HL-60/S4 (cell line): ENCODE results near the gene DNM3.

Source experiments
- in situ Hi-C: fragments of 300-500 bp; cut with MboI; formaldehyde crosslinking; loops from 2 replicates; pipeline ENCODE4 v1.14.3; 2022; ENCODE audit warnings: low sequenced_read_pairs

The DNM3 gene

GRCh38 chr1:172086137-172086536 lies 244.8 kb downstream of the DNM3 start:
- in situ Hi-C loops = no loop called here

DNA sequence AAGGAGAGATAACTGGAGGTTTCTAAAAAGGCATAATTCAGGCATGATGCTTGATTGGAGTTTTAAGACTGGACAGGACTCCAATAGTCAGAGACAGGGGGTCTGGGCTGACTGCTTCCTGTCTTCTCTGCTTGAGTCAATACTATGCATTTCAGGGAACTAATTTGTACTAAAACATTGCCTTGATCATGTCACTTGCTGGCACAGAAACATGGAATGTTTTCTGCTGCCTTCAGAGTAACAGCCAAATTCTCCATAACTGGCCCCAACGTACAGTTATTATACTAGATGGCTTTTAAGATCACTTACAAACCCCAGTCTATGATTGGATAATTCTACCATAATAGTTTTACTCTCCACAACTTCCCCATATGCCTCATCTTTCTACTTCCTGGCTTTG lies 247.0 kb downstream of the DNM3 start:
- in situ Hi-C loops = no loop called here

DNA sequence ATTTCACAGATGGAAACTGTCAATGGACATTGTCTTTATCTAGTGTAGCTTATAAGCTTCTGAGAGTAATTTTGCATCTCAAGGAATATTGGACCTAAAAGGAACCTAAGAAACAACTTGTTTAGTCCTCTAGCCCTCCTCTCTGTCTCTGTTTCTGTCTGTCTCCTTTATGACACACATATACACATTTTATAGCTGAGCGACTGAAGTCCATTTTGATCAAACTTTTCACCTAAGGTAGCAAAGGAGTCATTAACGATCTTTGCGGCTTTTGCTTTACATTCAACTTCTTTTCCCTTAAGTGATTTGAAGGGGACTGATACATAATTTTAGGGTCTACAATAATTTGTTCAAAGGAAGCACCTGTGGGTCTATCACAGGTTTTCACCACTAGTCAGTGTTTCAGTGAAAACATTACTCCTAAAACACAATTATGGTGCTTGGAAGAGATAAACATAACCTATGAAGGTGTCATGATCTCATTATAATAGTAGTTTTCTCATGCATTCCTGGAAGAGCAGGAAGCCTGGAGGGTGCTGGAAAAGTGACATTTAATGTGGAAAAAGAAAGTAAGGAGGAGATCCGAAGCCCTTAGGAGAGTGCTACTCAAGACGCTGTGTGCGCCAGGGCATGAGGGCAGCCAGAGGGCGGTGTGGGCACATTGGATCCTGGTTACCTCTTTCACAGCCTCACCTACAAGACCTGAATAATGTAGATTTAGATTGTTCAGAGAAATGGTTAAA lies 248.6 kb downstream of the DNM3 start:
- in situ Hi-C loops = no loop called here

GRCh38 chr1:172090511-172090817 lies 249.2 kb downstream of the DNM3 start:
- in situ Hi-C loops = no loop called here

GRCh38 chr1:172095846-172096245 lies 254.5 kb downstream of the DNM3 start:
- in situ Hi-C loops = no loop called here

- in situ Hi-C loops = no loop called here
Measured at GRCh38 chr1:172105230-172105629, 263.9 kb downstream of the DNM3 start.

DNA sequence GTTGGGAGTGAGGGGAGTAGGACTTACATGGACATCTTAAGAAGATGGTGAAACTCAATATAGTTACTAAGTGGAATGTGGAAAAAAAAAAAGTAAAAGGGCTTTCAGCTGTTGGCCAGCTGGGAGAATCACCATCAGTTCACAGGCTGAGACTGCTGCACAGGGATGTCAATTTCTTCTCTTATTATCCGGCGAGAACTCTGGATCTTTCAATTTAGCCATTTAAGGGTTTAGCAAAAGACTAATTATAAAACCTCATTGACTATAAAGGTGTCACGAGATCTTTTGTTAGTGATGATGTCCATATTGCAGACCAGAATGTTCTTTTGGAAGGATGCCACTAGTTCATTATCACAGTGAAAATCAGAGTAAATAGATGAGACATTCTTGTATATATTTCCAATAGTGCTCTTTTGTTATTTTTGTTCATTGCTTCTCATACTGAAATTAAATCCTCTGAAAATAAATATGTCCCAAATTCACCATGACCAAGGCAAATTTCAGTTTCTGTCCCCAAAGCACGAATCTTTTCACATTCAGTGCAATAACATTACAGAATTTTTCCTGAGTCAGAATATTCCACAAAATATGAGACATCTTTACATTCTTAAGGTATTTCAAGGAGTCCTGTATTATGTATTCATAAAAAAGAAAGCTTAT lies 266.1 kb downstream of the DNM3 start:
- in situ Hi-C loops = no loop called here

- in situ Hi-C loops = no loop called here
Measured at GRCh38 chr1:172108161-172108893, 267.0 kb downstream of the DNM3 start.

GRCh38 chr1:172109359-172109758 lies 268.1 kb downstream of the DNM3 start:
- in situ Hi-C loops = no loop called here

DNA sequence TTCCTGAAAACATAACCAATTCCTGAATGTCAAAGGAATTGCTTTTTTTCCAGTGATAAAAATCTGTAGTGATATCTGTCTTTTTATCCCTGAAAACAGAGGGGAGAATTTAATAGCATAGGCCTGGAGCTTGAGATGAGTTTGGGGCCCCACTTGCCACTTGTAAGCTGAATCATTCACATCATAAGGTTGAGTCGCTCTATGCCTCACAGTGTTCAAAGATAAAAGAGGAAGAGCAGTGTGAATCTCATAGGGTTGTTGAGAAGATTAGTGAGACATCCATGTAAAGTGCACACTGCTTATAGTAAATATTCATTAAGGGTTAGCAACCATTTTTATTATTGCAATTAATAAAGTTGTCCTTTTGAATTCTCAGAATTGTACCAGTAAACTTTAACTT lies 271.3 kb downstream of the DNM3 start:
- in situ Hi-C loops = no loop called here

GRCh38 chr1:172117800-172118199 lies 276.5 kb downstream of the DNM3 start:
- in situ Hi-C loops = no loop called here

DNA sequence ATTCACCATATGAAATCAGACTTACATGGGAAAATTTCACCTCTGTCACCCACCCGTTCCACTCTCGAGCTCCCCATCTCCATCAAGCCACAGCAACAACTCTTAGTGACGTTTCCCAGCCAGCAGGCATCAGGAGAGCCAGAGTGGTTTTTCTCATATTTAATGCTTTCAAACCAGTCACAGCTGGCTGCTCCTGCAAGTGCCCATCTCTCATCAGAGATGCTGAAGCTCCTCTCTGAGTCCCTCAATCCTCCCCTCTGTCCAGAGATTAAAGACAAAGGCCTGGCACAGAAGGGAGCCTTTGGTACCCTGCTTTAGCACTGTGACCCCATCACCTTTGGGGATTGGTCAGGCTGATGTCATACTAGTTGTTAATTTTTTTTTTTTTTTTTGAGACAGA lies 277.3 kb downstream of the DNM3 start:
- in situ Hi-C loops = no loop called here

GRCh38 chr1:172119184-172119583 lies 277.9 kb downstream of the DNM3 start:
- in situ Hi-C loops = no loop called here

- in situ Hi-C loops = no loop called here
Measured at GRCh38 chr1:172120381-172120780, 279.1 kb downstream of the DNM3 start.

DNA sequence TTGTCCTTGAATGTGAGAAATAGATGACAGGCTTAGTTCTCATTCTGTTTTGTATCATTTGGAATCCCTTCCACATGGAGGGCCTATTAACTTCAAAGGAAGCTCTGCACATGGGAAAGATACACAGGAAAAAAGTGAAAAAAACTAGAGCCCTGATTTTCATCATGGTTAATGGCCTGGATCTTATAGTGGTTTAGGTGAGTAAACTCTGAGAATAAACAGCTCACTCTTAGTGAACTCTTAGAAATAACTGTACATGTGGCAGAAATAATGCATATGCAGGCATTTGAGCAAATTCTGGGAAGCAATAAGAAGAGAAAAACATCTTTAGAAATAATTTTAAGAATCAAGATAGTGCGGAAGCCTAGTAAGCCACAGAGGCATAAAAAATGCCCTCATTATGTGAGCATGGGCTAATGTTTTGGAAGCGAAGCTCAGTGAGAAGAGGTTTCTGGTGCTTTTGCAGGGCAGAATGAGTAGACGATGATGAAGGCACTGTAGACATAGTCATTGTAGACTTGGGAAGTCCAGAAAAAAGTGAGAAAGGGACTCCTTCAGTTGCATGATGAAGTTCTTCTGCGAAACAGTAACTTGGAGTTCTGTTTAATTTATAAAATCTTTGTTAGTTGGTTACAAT lies 279.9 kb downstream of the DNM3 start:
- in situ Hi-C loops = no loop called here

- in situ Hi-C loops = no loop called here
Measured at GRCh38 chr1:172122381-172122780, 281.1 kb downstream of the DNM3 start.

DNA sequence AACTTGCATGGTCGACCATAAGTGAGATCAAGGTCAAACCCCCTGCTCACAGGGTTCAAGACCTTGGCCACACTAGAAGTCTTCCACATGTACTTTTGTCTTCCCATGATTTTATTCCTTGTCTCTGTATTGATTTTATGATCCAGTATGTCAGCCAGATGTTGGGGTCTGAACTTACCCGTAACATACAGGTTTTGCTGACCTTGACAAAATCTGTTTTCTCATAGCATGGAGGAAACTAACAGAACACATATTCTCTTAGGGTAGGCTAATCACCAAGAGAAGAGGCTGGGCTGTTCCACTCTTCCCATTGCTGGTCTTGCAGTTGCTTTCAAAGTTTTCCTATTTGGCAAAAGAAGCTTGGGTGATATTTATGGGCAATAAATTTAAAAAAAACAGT lies 284.0 kb downstream of the DNM3 start:
- in situ Hi-C loops = no loop called here

DNA sequence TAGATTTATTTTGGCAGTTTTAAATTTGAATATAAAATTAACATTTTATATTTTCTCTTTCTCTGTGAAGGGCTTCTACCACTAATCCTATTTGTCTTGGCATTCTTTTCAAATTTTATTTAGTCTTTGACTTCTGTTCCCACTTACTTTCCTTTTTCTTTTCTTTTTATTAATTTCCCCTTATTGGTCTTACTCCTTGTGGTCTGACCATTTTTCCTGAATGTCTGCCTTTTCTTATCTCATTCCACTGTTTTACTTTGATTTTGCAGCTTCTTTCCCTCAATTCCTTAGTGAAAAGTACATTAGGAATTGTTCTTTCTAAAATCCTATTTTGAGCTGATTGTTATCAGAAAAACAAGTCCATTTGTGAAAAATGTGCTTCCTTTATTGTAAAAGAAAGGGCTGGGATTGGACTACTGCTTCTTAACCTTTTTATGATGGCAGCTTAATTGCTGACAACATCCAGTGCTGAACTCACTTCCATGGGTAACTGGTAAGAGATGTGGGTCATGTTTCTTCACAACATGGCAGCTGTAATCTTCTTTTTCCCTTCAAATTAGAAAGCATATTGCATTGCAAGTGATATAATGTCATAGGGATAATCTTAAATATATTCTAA lies 284.6 kb downstream of the DNM3 start:
- in situ Hi-C loops = no loop called here

- in situ Hi-C loops = no loop called here
Measured at GRCh38 chr1:172132836-172133235, 291.5 kb downstream of the DNM3 start.

- in situ Hi-C loops = no loop called here
Measured at GRCh38 chr1:172134087-172134731, 292.9 kb downstream of the DNM3 start.
